ENCODE measurements around the gene CCDC8. TPM values are rescaled to one million over a fixed set of nuclear protein-coding genes. Genes with fewer than 3 reads are reported as not detected.

Gene CCDC8
- total RNA-seq, 2 donors from 2014 or later, result 20.4 to 32.7 TPM

DNA sequence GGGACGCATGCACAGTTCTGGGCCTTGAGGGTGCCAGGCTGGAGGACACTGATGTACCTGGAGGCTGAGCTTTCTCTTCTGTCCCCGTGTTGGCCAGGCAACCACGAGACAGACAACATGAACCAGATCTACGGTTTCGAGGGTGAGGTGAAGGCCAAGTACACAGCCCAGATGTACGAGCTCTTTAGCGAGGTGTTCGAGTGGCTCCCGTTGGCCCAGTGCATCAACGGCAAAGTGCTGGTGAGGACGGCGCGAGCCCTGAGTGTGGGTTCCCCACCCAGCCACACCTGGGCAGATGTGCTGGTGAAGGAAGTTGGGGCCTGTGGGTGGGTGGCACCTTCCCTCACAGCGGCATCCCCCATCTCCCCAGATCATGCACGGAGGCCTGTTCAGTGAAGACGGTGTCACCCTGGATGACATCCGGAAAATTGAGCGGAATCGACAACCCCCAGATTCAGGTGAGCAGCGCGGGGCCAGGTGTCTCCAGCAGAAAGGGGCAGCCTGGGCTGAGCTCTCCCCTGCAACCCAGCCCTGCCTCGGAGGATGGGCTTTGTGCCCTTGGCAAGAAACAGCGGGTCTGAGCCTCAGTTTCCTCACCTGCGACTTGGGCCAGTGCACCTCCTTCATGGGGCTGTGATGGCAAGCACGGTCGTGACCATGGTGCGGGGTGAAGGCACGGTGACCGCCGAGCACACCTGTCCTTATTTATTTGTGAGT lies 26.2 kb downstream of the CCDC8 start:
- intact Hi-C loops (cut with DNase I), result no loop called here
- Histone ChIP-seq H3K36me3 (peaks cover 3 to 25% of the 10 kb centered on the region in 2 donors), H3K27me3 (replicated peaks; ENCODE audit: insufficient read depth) (no peaks in the 10 kb centered on the region), H3K4me1 (replicated peaks) (no peaks in the 10 kb centered on the region), H3K4me3 (no peak overlapping the region), H3K9me3 (no peaks in the 10 kb centered on the region), H3K27ac (no peak overlapping the region)
- TF ChIP-seq POLR2A (IDR thresholded peaks at IDR 0.05), result no peak
- TF ChIP-seq, protein P1, sequence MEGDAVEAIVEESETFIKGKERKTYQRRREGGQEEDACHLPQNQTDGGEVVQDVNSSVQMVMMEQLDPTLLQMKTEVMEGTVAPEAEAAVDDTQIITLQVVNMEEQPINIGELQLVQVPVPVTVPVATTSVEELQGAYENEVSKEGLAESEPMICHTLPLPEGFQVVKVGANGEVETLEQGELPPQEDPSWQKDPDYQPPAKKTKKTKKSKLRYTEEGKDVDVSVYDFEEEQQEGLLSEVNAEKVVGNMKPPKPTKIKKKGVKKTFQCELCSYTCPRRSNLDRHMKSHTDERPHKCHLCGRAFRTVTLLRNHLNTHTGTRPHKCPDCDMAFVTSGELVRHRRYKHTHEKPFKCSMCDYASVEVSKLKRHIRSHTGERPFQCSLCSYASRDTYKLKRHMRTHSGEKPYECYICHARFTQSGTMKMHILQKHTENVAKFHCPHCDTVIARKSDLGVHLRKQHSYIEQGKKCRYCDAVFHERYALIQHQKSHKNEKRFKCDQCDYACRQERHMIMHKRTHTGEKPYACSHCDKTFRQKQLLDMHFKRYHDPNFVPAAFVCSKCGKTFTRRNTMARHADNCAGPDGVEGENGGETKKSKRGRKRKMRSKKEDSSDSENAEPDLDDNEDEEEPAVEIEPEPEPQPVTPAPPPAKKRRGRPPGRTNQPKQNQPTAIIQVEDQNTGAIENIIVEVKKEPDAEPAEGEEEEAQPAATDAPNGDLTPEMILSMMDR (IDR thresholded peaks at IDR 0.05), result no peak
- no peak for TF ChIP-seq POLR2AphosphoS5 (IDR thresholded peaks at IDR 0.05)
- no peak for DNase-seq (ENCODE audit: low spot score)
- WGBS, result 95% methylated on average over 30 of the region's 30 CpGs

DNA sequence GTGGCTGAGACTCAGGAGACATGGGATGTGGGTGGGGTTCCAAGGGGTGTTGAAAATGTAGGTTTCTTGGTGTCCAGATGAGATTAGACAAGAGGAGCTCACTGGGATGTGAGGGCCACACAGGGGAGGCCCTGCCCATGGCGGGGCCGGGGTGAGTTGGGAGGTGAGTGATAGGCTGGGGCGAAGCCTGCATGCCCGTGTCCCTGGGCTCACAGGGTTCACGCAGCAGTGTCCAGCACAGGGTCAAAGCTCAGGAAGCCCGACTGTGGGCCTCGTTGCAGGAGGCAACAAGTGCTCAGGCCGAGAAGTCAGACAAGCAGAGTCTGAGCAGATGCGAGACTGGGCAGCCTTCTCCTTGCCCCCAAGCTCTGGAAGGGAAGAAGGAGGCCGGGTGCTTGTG lies 27.2 kb downstream of the CCDC8 start:
- intact Hi-C loops (cut with DNase I), result no loop called here
- no peaks in the 10 kb centered on the region for H3K9me3 ChIP-seq
- no peak overlapping the region for H3K27ac ChIP-seq
- 91% methylated on average over 10 of the region's 10 CpGs for WGBS
- no peaks in the 10 kb centered on the region for H3K27me3 ChIP-seq (replicated peaks; ENCODE audit: insufficient read depth)
- no peak for TF ChIP-seq POLR2AphosphoS5 (IDR thresholded peaks at IDR 0.05)
- TF ChIP-seq, protein P1 (IDR thresholded peaks at IDR 0.05), result no peak
- no peak for TF ChIP-seq POLR2A (IDR thresholded peaks at IDR 0.05)
- no peak for DNase-seq (ENCODE audit: low spot score)
- H3K4me3 ChIP-seq, result no peak overlapping the region
- H3K4me1 ChIP-seq (replicated peaks), result no peaks in the 10 kb centered on the region
- H3K36me3 ChIP-seq, result peaks cover 3 to 25% of the 10 kb centered on the region in 2 donors

DNA sequence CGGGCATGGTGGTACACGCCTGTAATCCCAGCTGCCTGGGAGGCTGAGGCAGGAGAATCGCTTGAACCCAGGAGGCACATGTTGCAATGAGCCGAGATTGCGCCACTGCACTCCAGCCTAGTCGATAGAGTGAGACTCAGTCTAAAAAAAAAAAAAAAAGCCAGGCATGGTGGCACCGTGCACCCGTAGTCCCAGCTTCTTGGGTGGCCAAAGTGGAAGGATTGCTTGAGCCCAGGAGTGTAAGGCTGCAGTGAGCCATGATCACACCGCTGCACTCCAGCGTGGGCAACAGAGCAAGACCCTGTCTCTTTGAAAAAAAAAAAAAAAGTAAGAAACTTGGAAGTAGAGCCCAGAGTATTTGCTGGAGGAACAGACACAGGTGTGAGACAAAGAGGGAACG lies 27.7 kb downstream of the CCDC8 start:
- TF ChIP-seq, protein P1 (IDR thresholded peaks at IDR 0.05), result no peak
- TF ChIP-seq POLR2A (IDR thresholded peaks at IDR 0.05) (no peak), POLR2AphosphoS5 (IDR thresholded peaks at IDR 0.05) (no peak)
- Histone ChIP-seq H3K4me1 (replicated peaks) (no peaks in the 10 kb centered on the region), H3K36me3 (peaks cover 3 to 25% of the 10 kb centered on the region in 2 donors), H3K27ac (no peak overlapping the region), H3K4me3 (no peak overlapping the region), H3K9me3 (no peaks in the 10 kb centered on the region), H3K27me3 (replicated peaks; ENCODE audit: insufficient read depth) (no peaks in the 10 kb centered on the region)
- intact Hi-C loops (cut with DNase I), result no loop called here
- WGBS, result 83% methylated on average over 11 of the region's 11 CpGs
- DNase-seq (ENCODE audit: low spot score), result no peak

DNA sequence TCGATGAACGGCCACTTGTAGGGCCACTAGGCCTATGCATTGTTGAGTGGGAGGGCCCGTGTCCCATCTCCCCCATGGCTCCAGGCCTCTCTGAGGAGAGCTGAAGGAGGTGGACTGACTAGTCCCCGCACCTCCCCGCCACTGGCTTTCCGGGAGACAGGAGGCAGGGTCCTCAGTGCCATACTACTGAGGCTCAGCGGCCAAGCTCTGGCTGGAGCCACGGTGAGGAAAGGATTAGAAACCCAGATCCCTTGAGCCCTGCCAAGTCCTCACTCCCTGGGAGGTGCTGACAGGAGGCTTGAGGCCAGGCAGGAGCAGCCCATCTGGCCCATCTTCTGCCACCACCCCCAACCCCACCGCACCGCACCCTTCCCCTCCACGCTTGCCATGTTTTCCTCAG lies 29.0 kb downstream of the CCDC8 start:
- intact Hi-C loops (cut with DNase I), result no loop called here
- 92% methylated on average over 11 of the region's 11 CpGs for WGBS
- Histone ChIP-seq H3K36me3 (peaks cover 0 to 25% of the 10 kb centered on the region in 2 donors), H3K9me3 (no peaks in the 10 kb centered on the region), H3K27ac (no peak overlapping the region), H3K4me1 (replicated peaks) (no peaks in the 10 kb centered on the region), H3K27me3 (replicated peaks; ENCODE audit: insufficient read depth) (no peaks in the 10 kb centered on the region), H3K4me3 (no peak overlapping the region)
- DNase-seq (ENCODE audit: low spot score), result no peak
- TF ChIP-seq POLR2A (IDR thresholded peaks at IDR 0.05) (no peak), POLR2AphosphoS5 (IDR thresholded peaks at IDR 0.05) (no peak)
- TF ChIP-seq, protein P1 (IDR thresholded peaks at IDR 0.05), result no peak

DNA sequence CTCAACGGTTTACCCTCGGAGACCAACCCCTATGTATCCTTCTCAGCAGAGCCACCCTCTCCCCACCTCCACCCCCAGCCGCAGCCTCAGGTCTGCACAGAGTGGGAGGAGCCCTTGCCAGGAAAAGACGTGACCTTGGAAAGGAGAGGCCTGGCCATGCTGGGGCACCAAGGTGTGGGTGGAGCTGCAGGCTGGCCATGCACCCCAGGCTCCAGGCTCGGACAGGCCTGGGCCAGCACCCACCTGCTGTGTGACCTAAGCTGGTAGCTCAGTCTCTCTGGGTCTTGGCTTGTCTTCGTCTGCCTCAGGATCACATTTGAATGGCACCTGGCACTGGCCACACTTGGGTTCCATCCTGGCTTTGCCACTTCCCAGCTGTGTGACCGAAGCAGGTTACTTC lies 29.5 kb downstream of the CCDC8 start:
- WGBS, result 83% methylated on average over 7 of the region's 7 CpGs
- Histone ChIP-seq H3K27ac (no peak overlapping the region), H3K9me3 (no peaks in the 10 kb centered on the region), H3K4me3 (no peak overlapping the region), H3K4me1 (replicated peaks) (peaks cover under 1% of the 10 kb centered on the region), H3K27me3 (replicated peaks; ENCODE audit: insufficient read depth) (no peaks in the 10 kb centered on the region), H3K36me3 (peaks cover 0 to 25% of the 10 kb centered on the region in 2 donors)
- intact Hi-C loops (cut with DNase I), result no loop called here
- no peak for DNase-seq (ENCODE audit: low spot score)
- no peak for TF ChIP-seq POLR2AphosphoS5 (IDR thresholded peaks at IDR 0.05)
- TF ChIP-seq, protein P1 (IDR thresholded peaks at IDR 0.05), result no peak
- no peak for TF ChIP-seq POLR2A (IDR thresholded peaks at IDR 0.05)
